Measurements from ENCODE around the gene TNNI3K.
A peak's percentile ranks its signal among the peaks of the same experiment; 100 is the strongest.

TNNI3K gene

DNA sequence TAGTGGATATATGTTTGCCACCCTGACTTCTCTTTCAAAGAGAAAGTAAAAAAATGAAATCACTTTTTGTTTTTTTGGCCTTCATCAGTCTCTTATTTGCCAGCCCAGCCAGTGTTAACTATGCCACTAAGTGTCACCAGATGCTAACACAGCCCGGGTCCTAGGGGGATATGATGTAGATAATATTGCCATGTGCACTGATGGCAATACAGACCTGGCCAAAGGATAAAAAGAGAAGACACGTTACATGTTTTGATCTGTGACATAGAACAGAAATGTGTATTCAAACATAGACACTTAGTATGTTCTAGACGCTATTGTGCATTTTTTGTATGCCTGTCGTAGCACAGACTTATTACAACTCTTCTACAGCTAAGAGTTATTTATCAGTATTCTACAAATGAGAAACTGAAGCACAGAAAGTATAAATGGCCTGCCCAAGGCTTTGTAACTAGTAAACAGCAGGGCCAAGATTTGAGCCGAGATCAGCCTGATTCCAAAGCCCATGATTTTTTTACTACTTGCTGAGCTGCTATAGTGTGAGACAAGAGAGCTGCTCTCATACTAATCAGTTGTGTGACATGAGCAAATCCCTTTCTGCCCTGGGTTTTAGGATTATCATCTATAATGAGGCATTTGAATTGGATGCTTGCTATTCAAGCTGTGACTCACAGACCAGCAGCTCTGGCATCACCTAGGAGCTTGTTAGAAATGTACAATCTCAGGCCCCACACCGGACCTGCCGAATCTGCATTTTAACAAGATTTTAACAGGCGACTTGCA is 270.9 kb downstream of the TNNI3K start:
- no peak for DNase-seq

DNA sequence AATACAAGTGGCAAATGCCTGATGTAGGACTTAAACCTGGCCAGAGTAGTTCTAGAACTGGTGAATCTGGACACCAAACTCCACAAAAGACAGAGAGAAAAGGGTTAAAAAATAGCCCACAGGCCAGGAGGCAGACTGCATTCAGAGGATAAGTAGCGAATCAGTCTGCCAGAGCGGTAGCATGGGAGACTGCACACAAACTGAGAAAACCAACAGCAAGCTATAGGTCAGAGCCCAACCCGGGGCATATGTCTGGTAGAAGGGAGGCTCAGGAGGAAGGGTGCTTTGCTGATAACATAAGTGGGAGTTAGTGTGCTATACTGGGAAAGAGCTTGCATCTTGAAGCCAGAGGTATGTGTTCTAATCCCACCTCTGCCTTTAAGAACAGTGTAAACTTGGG is 273.3 kb downstream of the TNNI3K start:
- no peak for DNase-seq

DNA sequence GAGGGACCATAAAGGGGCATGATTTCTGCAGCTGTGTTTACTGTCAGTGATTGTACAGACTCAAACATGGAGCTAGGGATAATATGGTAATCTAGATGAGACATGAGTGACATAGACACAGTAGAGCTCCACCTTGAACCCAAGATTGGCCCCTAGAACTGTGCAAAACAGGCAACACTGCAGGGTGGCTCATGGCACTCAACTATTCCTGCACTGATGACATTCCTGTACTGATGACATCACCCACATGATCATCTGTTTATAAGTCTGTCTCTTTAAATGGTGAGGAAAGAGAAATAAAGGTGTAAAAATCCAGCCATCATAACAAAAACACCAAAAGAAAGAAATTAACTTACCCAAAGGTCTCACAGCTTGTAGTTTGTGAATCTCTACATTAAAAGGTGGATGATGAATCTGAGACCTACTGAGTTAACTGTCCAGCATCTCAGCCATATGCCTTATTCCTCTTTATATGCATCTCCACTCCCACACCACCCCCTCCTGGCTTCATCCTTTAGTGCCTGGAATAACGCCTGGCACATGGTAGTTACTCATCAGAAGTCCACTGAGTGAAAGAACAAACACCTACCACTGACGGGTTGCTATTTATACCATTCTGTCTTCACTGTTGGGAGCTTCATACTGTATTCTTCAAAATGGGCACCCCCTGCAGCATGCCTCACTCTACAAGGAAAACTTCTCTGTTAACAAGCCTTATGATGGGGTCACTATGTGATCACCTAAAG is 277.2 kb downstream of the TNNI3K start, which contains the start of gene LRRC53:
Gene LRRC53 (minus strand): TSS at position 442 of the 746 bp plus-strand sequence. CDS start 29,262 bp downstream, outside the sequence.
- no peak for DNase-seq

DNA sequence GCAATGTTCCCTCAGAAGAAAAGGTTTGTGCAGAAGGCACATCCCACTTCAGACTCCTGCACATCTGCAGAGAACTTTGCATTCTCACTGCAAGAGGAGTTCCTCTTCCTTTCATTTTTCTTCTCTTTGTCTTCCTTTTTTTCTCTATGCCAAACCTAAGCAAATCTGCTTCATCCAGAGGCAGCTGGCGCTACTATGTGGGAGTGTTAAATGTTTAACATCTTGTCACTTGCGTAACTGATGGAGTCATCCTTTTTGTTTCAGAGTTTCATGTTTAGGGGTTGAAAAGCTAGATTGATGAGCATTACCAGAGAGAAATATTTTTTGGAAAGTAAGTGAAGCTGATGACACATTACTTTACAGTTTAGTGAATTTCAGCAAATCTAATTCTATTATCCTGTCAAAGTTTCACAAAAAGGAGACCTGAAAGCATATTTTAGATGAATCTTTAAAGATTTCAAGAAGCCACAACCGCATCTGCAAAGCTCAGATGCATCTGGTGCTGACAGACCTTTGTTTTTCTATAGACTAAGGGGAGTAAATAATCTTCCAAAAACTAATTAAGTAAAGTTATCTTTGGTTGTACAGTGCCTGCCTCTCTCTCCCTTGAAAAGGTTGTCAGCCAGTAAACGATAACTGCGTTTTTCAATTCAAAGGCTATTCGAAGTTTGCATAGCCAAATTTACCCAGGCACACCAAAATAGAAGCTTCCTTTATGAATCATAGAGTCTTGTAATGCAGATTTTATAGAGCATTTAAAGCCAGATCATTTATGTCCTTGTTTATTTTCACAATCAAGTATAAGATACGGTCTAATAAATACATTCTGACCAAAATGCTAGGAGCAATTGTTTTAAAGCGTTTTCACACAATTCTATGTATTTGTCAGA is 278.5 kb downstream of the TNNI3K start:
- no peak for DNase-seq

DNA sequence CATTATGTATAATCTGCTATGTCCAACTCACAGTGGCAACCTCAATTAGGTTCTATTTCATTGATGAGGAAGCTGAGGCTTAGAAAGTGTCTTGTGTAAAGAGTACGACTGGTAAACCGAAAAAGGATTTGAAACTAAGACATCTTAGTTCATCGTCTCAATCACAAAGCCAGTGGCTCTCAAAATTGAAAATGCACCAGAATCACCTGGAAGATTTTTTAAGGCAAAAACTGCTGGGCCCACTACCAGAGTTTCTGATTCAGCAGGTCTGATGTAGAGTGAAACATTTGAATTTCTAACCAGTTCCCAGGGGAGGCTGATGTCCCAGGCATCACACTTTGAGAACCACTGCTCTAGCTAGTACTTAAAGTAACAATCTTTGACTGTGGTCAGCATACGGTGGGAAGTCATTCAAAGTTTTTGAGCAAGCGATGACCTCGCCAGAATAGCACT is 282.4 kb downstream of the TNNI3K start:
- DNase-seq = no peak

DNA sequence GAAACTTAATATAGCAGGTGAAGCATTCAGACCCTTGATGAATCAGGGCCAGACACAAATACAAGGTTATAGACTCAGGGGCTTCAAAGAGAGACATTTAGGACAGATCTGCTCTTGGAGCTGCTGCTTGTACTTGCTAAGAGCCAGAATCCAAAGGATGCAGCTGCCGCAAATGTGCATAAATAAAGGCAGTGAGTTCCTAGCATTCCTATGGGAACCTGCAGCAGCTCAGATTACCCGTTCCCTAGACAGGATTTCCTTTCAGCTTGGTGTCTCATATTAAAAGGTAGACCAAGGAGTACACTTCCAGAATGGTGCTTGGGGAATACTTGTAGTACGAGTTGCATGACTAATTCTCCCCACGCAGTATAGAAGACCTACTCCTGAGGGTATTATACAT is 287.0 kb downstream of the TNNI3K start:
- DNase-seq = no peak

DNA sequence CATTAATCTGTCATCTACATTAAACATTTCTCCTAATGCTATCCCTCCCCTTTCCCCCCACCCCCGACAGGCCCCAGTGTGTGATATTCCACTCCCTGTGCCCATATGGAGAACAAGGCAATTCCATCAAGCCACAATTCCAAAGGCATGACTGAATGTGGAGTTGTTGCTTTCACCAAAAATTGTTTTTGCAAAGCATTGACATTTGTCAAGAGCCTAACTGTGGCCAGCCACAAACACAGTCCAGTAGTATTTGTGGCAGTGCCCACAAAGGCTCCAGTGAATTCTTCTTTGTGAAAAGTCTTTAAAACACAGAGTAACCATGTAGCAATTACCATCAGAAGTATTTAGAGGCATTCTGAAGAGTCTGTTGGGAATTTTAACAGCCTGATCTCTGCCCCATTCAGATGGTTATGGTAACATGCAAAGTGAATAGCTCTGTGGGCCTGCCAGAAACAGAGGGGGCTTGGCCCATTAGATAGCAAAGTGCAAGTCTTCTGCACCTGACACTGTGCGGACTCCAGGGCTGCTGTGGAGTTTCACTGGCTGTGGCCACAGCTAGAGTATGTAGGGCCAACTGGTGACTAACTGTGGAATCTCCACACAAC is 288.8 kb downstream of the TNNI3K start:
- no peak for DNase-seq

DNA sequence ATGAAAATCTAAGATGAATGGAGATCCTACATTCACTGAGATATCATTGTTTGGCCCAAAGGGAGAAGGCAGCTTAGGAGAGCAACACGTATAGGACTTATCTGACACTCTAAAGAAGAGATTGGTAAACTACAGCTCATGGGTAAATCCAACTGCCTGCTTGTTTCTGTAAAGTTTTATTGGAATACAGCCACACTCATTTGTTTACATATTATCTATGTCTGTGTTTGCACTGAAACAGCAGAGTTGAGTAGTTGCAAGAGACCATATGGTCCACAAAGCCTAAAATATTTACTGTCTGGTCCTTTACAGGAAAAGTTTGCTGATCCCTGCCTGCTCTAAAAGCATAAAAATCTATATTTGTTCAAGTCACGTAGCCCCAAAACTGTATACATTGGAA is 291.5 kb downstream of the TNNI3K start:
- DNase-seq = no peak

DNA sequence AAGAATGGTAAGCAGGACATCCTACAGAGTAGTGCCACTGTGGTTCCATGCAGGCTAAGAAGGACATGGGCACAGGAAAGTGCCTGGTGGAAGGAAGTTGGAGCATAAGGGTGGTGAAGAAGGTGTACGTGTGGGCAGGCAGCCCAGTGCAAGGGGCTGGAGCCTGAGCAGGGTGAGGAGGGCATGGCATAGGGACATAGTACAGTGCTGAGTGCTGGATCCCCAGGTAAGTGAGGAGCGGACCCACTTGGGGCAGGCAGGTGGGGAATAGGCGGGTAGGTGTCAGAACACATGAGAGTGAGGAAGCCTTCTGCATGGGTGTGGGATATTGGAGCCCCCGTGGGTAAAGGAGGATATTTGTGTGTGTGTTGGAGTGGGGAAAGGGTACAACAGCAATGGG is 292.9 kb downstream of the TNNI3K start:
- no peak for DNase-seq

DNA sequence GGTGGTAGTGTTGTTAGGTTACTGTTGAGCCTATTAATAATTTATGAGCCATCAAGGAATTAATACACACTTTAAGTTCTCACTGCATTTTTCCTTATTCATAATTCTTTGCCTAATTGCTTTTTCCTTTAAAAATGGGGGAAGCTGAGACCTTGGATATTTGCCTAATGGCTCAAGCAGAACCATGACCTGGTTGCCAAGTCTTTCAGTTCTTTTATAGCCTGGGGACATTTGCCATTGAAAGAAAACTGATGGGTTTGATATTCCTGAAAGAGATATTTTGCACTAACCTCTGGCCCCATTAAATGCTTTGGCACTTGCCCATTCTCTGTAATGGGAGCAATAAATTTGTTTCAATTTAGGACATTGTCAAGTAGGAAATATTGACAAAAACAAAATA is 295.7 kb downstream of the TNNI3K start:
- no peak for DNase-seq

DNA sequence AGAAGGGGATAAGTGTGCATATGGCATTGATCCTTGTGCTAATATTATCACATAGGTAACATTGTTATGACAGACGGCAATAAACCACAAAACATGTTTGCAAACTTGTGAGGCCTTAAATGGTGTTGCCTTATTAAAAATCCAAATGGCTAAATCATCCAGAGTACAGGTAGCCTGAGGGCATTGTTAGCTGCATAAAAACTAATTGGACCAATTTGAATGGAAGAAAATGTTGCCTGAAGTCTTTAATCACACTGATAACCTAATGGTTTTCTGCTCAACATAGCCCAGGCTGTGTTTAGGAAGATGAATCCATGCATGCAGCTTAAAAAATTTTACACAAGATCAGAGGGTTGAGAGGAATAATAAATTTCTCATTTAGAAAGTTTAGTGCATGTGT is 296.6 kb downstream of the TNNI3K start:
- DNase-seq = no peak

DNA sequence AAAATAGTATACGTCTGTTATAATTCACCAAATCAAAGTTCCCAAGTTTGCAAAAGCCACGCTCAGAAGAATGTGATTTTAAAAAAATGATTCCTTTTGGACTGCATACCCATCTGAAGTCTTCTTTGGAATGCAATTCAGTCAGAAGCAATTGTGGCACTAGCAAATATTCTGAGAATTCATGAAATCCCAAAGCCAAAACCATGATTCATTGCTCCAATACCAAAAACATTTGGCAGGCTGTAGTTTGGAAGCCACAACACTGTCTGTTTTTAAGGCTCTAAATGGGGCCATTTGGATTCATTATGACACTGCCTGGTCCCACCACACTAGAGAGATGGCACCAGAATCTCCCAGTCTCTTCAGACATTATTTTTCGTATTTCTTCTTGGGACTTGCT is 299.1 kb downstream of the TNNI3K start:
- no peak for DNase-seq

DNA sequence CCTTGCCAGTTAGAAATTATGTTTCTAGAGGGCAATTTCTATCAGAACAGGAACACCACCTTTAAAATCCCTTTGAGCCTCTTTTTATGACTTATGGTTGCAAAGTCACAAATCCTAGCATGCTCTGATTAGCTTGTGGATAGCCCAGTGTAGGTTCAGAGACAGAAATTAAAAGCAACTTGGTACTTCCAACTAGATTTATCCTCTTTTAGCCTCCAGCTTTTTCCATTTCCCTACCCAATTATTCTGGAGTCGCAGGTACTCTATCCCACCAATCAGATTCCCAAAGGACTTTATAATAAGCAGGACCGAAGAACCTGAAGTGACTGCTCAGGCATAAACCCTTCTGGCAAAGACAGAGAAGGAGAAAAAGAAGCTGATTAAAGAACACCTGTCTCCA is 310.6 kb downstream of the TNNI3K start:
- no peak for DNase-seq

DNA sequence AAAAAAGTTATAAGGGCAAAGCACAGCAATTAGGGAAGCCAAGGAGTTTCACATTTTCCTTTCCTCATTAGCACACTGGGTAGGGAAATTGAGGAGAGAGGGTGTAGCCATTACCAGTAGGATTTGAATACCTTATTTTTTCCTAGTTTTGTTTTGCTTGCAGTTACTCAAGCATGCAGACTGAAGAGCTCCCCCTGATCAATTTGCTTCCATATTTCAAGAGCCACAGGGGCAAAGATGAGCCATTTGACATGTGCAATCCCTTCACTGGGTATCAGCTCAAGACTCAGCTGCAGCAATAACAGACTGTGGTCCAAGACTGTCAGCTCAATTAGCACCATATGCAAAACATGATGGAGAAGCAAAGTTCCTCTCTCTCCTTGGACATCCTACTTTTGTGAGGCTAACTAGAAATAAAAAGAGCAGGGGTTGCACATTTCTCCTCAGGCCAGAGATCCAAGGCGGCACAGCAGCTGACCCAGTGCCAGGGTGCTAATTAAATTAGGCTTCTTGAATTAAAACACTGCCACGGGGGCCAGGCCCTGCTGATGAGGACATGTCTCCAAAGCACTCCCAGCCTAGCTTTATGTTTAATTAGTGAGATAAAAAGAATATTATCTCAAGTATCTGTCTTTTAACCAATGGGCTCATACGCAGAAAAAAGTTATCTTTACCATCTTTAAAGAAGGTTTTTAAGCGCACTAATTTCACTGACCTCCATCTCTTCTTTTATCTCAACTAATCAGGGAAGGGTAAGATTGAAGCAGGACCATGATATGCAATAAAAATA is 314.0 kb downstream of the TNNI3K start:
- DNase-seq = no peak

DNA sequence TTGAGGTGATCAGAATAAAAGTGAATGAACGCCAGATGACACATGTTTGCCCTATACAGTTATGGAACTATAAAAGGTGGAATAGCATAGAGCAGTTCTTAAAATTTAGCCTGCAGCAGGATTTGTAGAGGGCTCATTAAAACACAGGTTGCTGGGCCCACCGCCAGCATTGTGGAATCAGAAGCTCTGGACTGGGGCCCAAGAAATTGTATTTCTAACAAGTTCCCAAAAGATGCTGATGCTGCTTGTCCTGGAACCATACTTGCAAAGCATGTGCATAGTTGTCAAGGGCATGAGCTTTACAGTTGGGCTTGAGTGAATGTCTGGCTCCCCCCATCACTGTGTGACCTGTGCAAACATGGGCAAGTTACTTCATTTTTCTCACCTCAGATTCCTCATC is 314.7 kb downstream of the TNNI3K start:
- DNase-seq = no peak

DNA sequence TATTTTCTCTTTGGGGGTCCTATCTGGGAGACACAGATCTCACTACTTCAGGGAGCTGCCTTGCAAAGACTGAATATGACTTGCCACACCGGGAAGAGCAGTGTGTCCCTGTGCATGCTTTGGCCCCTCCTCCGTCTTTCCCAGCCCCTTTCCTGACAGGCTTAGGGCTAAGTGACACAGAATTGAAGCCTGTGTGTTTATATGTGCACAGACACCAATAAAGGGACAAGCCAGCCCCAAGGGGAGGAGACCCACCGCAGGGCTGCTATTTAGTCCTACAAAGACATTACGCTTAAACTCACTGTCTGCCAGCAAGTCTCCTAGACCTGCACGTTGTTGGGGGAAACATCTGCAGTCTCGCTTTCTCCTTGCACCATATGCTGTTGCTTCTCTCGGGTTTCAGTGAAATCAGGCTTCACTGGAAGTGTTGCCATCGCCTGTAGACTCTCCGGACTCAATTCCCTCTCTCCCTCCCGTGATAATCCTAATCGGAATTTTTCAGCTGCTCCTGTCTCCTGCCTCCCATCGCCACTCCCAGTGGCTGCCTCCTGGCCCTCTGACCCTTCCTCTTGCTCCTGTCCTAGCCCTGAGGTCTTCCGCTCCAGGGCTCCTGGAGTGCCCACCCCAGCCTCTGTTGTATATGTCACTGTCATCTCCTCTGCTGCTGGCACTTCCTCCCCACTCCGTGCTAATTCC is 335.8 kb downstream of the TNNI3K start:
- no peak for DNase-seq

DNA sequence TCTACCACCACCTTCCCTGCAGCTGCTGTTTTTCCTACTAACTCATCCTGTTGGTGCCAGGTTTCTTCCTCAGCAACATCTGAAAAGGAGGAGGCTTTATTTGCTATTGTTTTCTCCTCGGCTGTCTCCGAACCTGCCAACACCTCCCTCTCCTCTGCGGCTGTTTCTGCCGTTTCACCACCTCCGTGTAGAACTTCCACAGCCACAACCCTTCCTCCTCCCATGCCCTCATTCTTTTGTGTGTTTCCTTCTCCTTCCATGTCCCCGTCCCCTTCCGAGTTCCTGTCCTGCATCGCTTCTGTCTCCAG is 336.3 kb downstream of the TNNI3K start:
- no peak for DNase-seq

DNA sequence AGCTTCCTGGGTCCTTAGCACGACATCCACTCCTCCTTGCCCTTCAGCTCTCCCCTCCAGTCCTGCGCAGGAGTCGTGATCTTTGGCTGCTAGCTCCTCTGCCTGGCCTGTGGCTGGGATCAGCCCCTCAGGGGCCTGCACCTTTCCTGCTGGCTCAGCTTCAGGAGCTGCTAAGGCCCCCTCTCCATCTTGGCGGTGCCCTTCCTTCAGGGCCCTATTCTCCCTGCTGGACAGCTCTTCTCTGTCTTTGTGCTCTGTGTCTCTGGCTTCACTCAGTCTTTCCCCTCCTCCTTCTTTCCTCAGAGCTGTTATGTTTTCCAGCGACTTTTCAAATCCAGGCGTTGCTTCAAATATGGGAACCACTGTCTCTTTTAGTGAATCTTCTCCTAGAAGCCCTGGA is 336.7 kb downstream of the TNNI3K start:
- no peak for DNase-seq

DNA sequence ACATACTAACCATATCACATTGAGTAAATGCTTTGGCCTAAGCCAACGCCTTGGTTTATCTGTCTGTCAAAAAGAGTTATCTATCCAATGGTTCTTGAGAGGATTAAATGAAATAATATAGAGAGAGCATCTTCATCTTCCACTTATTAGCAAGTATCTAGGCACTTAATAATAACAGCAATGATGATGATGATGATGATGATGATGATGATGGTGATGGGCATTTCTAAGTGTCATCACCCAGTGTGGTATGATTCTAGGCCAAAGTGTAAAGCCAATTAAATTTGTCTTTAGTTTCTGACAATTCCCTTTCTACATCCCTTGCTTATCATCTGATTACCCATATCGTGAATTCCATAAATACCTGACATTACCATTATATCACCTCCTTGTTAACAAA is 342.9 kb downstream of the TNNI3K start:
- DNase-seq = no peak

DNA sequence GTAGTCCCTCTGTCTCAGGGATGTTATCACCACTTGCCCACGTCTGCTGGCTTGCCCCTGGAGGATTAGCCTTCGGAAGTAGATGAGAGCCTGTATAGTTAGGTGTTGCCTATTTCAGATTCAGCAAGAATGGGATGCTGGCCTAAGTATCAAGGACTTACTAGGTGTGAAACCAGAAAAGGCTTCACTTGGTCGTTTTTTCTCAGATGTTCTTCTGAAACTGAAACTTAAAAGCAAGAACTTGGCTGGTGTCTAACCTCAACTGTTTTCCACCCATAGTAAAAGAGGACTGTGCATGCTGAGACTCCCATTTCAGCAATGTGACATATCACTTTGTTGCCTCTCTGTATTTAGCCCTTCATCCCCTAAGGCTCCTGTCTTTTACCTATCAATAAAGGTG is 344.2 kb downstream of the TNNI3K start:
- peak; percentile 33 for DNase-seq

DNA sequence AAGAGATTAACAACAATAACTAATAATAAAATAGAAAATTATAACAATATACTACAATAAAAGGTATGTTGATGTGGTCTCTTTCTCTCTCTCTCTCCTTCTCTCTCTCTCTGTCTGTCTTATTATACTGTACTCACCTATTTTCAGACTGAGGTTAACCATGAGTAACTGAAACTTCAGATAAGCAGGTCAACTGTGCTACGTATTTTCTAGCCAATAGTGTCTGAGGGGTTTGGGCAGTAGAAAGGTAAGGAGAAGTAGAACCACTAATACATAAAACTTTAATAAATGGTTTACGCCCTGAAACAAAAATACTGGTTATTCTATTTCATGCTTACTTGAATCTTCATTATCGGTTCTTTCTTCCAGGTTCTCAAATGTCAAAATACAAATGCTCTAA is 348.2 kb downstream of the TNNI3K start:
- DNase-seq = no peak

DNA sequence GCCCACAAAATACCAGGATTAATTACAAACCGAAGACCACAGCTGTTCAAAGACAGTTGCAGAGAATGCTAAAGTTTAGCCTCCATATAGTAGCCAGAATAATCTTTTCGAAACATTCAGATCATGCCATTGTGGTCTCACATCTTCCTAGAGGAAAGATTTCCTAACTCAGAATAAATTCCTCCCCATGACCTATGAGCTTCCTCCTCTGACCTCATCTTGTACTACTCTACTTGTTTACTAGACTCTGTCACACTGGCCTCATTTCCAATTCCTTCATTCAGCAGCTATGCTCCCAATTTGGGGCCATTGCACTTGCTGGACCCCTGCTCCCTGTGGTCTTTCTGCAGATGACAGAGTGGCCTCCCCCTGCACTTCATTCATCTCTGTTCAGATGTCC is 349.0 kb downstream of the TNNI3K start:
- no peak for DNase-seq
